Nephron (organoid): ENCODE data around the gene PRKCB.
"Not testable (repeated sequence)": the region's sequence is repeated elsewhere in the genome, so short reads cannot be mapped to it uniquely, and the experiment has no call there.

Experiments
- H3K27ac Mint-ChIP-seq, 3 experiments: 2 replicates each; pipeline ENCODE4 v1.8.0; 2020; ENCODE audit warnings: mixed read lengths in 3 of 3, mild to moderate bottlenecking in 2 of 3, moderate library complexity in 1 of 3
- H3K27me3 Mint-ChIP-seq: 2 replicates; pipeline ENCODE4 v1.8.0; 2021; ENCODE audit warnings: low read depth, mild to moderate bottlenecking, moderate library complexity, mixed read lengths
- H3K36me3 Mint-ChIP-seq: 2 replicates; pipeline ENCODE4 v1.8.0; 2020; ENCODE audit warnings: low read depth, mixed read lengths
- H3K4me1 Mint-ChIP-seq: 2 replicates; pipeline ENCODE4 v1.8.0; 2020; ENCODE audit warnings: mixed read lengths
- H3K4me3 Mint-ChIP-seq, 3 experiments: 2 replicates each; pipeline ENCODE4 v1.8.0; 2020; ENCODE audit warnings: mild to moderate bottlenecking in 3 of 3, mixed read lengths in 3 of 3, moderate library complexity in 2 of 3
- H3K9me3 Mint-ChIP-seq: 2 replicates; pipeline ENCODE4 v1.8.0; 2020; ENCODE audit warnings: mixed read lengths
- TF ChIP-seq, protein P1 (sequence below), 3 experiments: fragments of 200-600 bp; sonication (generic); IDR thresholded peaks; one replicate each; pipeline ENCODE4 v1.5.0; 2021; ENCODE audit warnings: antibody characterized with exemption in 3 of 3; ENCODE audit not compliant: unreplicated experiment in 3 of 3

The PRKCB gene

DNA sequence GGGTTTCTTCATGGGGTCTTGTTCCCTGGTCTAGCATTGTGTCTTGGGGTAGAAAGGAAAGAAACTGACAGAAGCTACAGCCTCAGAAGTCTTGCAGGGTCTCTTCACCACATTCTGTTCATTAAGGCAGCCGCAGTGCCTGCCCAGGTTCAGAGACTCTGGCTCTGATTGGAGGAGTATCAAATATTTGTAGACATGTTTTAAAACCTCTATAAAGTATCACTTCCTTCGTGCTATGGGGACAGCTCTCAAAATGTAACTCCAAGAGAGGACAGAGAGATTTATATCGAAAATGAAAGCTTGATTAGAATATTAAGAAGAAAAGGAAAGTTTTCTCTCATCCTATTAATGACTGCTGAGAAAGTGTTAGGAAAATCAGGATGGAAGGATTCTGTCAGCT is 313.3 kb downstream of the PRKCB start:
- H3K36me3 Mint-ChIP-seq = no peaks in the 10 kb centered on the region
- peaks cover 12% of the 10 kb centered on the region for H3K4me1 Mint-ChIP-seq
- H3K9me3 Mint-ChIP-seq = no peaks in the 10 kb centered on the region
- H3K4me3 Mint-ChIP-seq = no peak overlapping the region
- no peak overlapping the region for H3K27ac Mint-ChIP-seq
- TF ChIP-seq, protein P1, sequence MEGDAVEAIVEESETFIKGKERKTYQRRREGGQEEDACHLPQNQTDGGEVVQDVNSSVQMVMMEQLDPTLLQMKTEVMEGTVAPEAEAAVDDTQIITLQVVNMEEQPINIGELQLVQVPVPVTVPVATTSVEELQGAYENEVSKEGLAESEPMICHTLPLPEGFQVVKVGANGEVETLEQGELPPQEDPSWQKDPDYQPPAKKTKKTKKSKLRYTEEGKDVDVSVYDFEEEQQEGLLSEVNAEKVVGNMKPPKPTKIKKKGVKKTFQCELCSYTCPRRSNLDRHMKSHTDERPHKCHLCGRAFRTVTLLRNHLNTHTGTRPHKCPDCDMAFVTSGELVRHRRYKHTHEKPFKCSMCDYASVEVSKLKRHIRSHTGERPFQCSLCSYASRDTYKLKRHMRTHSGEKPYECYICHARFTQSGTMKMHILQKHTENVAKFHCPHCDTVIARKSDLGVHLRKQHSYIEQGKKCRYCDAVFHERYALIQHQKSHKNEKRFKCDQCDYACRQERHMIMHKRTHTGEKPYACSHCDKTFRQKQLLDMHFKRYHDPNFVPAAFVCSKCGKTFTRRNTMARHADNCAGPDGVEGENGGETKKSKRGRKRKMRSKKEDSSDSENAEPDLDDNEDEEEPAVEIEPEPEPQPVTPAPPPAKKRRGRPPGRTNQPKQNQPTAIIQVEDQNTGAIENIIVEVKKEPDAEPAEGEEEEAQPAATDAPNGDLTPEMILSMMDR (IDR thresholded peaks at IDR 0.05; ENCODE audit: unreplicated experiment in 3 of 3) = no peak
- H3K27me3 Mint-ChIP-seq = peaks cover 13% of the 10 kb centered on the region

GRCh38 chr16:24150282-24150681 is 314.5 kb downstream of the PRKCB start:
- no peak overlapping the region for H3K4me3 Mint-ChIP-seq
- peaks cover 12% of the 10 kb centered on the region for H3K4me1 Mint-ChIP-seq
- no peaks in the 10 kb centered on the region for H3K9me3 Mint-ChIP-seq
- H3K27ac Mint-ChIP-seq = no peak overlapping the region
- H3K36me3 Mint-ChIP-seq = no peaks in the 10 kb centered on the region
- TF ChIP-seq, protein P1 (IDR thresholded peaks at IDR 0.05; ENCODE audit: unreplicated experiment in 3 of 3) = no peak
- peaks cover 10% of the 10 kb centered on the region for H3K27me3 Mint-ChIP-seq

DNA sequence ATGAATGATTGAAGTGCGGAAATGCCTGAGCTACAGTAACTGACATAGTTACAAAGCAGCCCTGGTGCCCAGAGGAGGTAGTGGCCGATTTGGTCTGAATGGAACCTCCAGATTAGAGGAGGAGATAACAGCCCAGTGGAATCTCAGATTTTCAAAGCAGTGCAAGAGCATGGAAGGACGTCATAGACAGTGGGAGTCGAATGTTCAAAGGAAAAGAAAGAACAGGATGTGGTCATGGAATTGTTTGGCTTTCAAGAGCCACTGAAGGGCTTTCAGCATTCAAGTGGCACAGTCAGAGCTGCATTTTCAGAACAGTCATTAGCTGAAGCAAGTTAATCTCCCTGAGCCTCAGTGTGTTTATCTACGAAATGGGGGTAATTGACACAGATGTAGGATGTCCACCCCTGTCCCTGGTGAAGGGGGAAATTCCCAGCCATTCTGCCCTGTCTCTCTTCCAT is 315.7 kb downstream of the PRKCB start:
- peaks cover 9% of the 10 kb centered on the region for H3K27me3 Mint-ChIP-seq
- no peaks in the 10 kb centered on the region for H3K9me3 Mint-ChIP-seq
- peaks cover 3% of the 10 kb centered on the region for H3K4me1 Mint-ChIP-seq
- no peaks in the 10 kb centered on the region for H3K36me3 Mint-ChIP-seq
- H3K27ac Mint-ChIP-seq = no peak overlapping the region
- H3K4me3 Mint-ChIP-seq = no peak overlapping the region
- TF ChIP-seq, protein P1 (IDR thresholded peaks at IDR 0.05; ENCODE audit: unreplicated experiment in 3 of 3) = no peak

DNA sequence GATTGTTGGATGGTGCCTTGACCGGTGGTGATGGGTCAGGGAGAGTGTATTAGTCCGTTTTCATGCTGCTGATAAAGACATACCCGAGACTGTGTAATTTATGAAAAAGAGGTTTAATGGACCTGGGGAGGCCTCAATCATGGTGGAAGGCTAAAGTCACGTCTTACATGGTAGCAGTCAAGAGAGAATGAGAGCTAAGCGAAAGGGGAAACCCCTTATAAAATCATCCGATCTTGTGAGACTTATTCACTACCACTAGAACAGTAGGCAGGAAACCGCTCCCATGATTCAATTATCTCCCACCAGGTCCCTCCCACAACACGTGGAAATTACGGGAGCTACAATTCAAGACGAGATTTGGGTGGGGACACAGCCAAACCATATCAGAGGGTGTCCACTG is 316.3 kb downstream of the PRKCB start:
- H3K36me3 Mint-ChIP-seq, H3K27me3 Mint-ChIP-seq, H3K27ac Mint-ChIP-seq, H3K4me1 Mint-ChIP-seq, H3K9me3 Mint-ChIP-seq, H3K4me3 Mint-ChIP-seq: not testable (repeated sequence)

GRCh38 chr16:24152826-24153225 is 317.0 kb downstream of the PRKCB start:
- Mint-ChIP-seq H3K27ac (no peak overlapping the region), H3K4me1 (no peaks in the 10 kb centered on the region), H3K27me3 (peaks cover 4% of the 10 kb centered on the region), H3K36me3 (no peaks in the 10 kb centered on the region), H3K4me3 (no peak overlapping the region), H3K9me3 (no peaks in the 10 kb centered on the region)
- TF ChIP-seq, protein P1 (IDR thresholded peaks at IDR 0.05; ENCODE audit: unreplicated experiment in 3 of 3) = no peak

DNA sequence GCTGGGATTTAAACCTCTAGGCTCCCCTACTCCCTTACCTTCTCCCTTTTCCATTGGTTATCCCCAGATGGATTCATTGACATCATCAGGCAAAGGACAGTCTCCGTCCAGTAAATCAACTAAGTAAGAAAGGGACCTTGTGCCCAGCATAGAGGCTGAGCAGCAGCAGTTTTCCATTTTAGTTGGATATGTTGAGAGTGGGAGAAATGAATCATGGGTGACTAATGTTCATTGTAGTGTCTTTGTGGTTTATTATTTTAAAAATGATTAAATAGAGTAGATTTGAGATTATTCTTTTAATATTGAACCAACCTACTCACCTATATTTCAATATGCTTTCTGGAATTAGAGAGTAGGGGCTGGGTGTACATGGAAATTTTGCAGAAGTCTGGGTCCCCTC is 321.0 kb downstream of the PRKCB start:
- no peak overlapping the region for H3K27ac Mint-ChIP-seq

More for the DNA sequence above, 321.0 kb downstream of the PRKCB start:
- H3K9me3 Mint-ChIP-seq = no peaks in the 10 kb centered on the region
- H3K36me3 Mint-ChIP-seq = no peaks in the 10 kb centered on the region
- H3K4me3 Mint-ChIP-seq = no peak overlapping the region
- TF ChIP-seq, protein P1 (IDR thresholded peaks at IDR 0.05; ENCODE audit: unreplicated experiment in 3 of 3) = no peak
- H3K4me1 Mint-ChIP-seq = no peaks in the 10 kb centered on the region
- H3K27me3 Mint-ChIP-seq = no peaks in the 10 kb centered on the region
